ENCODE results near the gene MUC21.

DNA sequence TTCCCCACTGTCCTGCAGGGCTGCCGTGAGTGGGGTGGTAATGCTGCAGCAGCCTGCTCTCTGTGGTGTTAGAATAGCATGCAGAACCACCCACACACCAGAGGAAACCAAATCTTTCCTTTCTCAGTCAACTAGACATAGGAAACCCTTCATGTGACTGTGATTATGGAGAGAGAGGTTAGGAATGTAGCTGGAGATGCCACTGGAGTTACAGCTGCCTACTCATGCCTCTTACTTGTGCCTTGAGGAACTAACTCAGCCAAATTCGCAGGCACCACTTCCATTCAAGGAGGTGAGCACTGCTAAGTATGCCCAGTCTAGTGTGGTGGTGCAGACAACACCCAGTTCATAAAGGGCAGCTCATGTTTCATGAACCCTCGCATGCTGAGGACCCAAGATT is 54.2 kb downstream of the MUC21 start:
- TF ChIP-seq, protein P1, sequence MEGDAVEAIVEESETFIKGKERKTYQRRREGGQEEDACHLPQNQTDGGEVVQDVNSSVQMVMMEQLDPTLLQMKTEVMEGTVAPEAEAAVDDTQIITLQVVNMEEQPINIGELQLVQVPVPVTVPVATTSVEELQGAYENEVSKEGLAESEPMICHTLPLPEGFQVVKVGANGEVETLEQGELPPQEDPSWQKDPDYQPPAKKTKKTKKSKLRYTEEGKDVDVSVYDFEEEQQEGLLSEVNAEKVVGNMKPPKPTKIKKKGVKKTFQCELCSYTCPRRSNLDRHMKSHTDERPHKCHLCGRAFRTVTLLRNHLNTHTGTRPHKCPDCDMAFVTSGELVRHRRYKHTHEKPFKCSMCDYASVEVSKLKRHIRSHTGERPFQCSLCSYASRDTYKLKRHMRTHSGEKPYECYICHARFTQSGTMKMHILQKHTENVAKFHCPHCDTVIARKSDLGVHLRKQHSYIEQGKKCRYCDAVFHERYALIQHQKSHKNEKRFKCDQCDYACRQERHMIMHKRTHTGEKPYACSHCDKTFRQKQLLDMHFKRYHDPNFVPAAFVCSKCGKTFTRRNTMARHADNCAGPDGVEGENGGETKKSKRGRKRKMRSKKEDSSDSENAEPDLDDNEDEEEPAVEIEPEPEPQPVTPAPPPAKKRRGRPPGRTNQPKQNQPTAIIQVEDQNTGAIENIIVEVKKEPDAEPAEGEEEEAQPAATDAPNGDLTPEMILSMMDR (conservative IDR thresholded peaks at IDR 0.05; ENCODE audit: low read length): no peak
- TF ChIP-seq EZH2phosphoT487 (IDR thresholded peaks at IDR 0.05; ENCODE audit: borderline replicate concordance): no peak

Measured in Loucy (cell line).